GM10248 (cell line): ENCODE results near the gene DDB1.

Source experiments
- CTCF ChIA-PET: fragments of 300-600 bp; sonication (Branson Sonifier 250); formaldehyde crosslinking; extraction: SDS; loops from one replicate; lab custom pipeline; 2021; ENCODE audit warnings: antibody characterized with exemption; lab: Yijun Ruan, JAX
- POLR2A ChIA-PET: fragments of 350-650 bp; sonication (Branson Sonifier 250); formaldehyde crosslinking; extraction: SDS; loops from one replicate; lab custom pipeline; 2020; ENCODE audit warnings: antibody characterized with exemption; lab: Yijun Ruan, JAX
- DNase-seq: peaks from one replicate; pipeline ENCODE4 v3.0.0; 2012; ENCODE audit errors: extremely low spot score
- CTCF ChIP-seq: IDR thresholded peaks from 2 replicates; pipeline ENCODE4 v1.5.1; 2012; ENCODE audit warnings: mild to moderate bottlenecking, low read depth; ENCODE audit errors: extremely low read depth, missing control alignments, control extremely low read depth

DDB1 gene

GRCh38 chr11:61341706-61342105 is 8.8 kb upstream of the DDB1 start:
- CTCF ChIA-PET: interaction anchor here (1.3 to 14.3 kb wide), 4 partner anchors 8 to 87 kb away, joined by 4 to 501 read pairs (median 189); partner anchors contain the start of genes CYB561A3, DDB1, TKFC and TMEM138
- no peak for TF ChIP-seq CTCF
- DNase-seq: no peak
- POLR2A ChIA-PET: interaction anchor here (0.5 to 1.2 kb wide), 2 partner anchors 20 to 1387 kb away, joined by 3 to 8 read pairs; partner anchors contain the start of genes CYB561A3 and TMEM138

GRCh38 chr11:61340979-61341378 is 8.1 kb upstream of the DDB1 start:
- no peak for DNase-seq
- no peak for TF ChIP-seq CTCF
- ChIA-PET CTCF (interaction anchor here (10.9 to 14.3 kb wide), 2 partner anchors 23 to 43 kb away, joined by 374 to 501 read pairs; partner anchors contain the start of genes CYB561A3 and TMEM138), POLR2A (no interaction called here)

- ChIA-PET CTCF (interaction anchor here (1.5 to 14.3 kb wide), 3 partner anchors 25 to 44 kb away, joined by 3 to 501 read pairs (median 374); partner anchors contain the start of genes CYB561A3 and TMEM138), POLR2A (no interaction called here)
- no peak for TF ChIP-seq CTCF
- no peak for DNase-seq
Measured at GRCh38 chr11:61339490-61339878, 6.6 kb upstream of the DDB1 start.

- no peak for DNase-seq
- ChIA-PET CTCF (interaction anchor here (1.1 to 14.3 kb wide), 5 partner anchors 10 to 45 kb away, joined by 3 to 501 read pairs (median 3); partner anchors contain the start of genes CYB561A3 and TMEM138), POLR2A (no interaction called here)
- no peak for TF ChIP-seq CTCF
Measured at GRCh38 chr11:61338783-61339489, 6.0 kb upstream of the DDB1 start.

- DNase-seq: no peak
- no peak for TF ChIP-seq CTCF
- ChIA-PET POLR2A (interaction anchor here (0.5 kb wide), 1 partner anchor 21 kb away, joined by 3 read pairs; no protein-coding TSS in a partner anchor), CTCF (interaction anchor here (1.0 to 14.3 kb wide), 8 partner anchors 11 to 96 kb away, joined by 3 to 501 read pairs (median 3); partner anchors contain the start of genes CYB561A3 and TMEM138)
Measured at GRCh38 chr11:61337706-61338470, 5.0 kb upstream of the DDB1 start.
